GM10847 (cell line): Measurements from ENCODE around the gene IGSF21.

Experiments used
- POLR2A ChIP-seq: IDR thresholded peaks from 2 replicates; pipeline ENCODE4 v1.6.1; 2011; ENCODE audit not compliant: insufficient read length; ENCODE audit errors: extremely low read depth

Gene IGSF21

GRCh38 chr1:18089488-18089887 is 18.1 kb upstream of the IGSF21 start:
- no peak for TF ChIP-seq POLR2A

GRCh38 chr1:18090636-18091035 is 17.0 kb upstream of the IGSF21 start:
- no peak for TF ChIP-seq POLR2A

GRCh38 chr1:18091660-18092446 is 15.7 kb upstream of the IGSF21 start:
- no peak for TF ChIP-seq POLR2A

- TF ChIP-seq POLR2A = no peak
These were observed 14.4 kb upstream of the IGSF21 start for GRCh38 chr1:18093193-18093592.

- TF ChIP-seq POLR2A = no peak
These were observed 14.0 kb upstream of the IGSF21 start for GRCh38 chr1:18093646-18094045.

- no peak for TF ChIP-seq POLR2A
These were observed 13.5 kb upstream of the IGSF21 start for GRCh38 chr1:18094096-18094495.

GRCh38 chr1:18097206-18097605 is 10.4 kb upstream of the IGSF21 start:
- TF ChIP-seq POLR2A = no peak

- no peak for TF ChIP-seq POLR2A
These were observed 8.6 kb upstream of the IGSF21 start for GRCh38 chr1:18099026-18099425.

GRCh38 chr1:18100060-18100459 is 7.5 kb upstream of the IGSF21 start:
- TF ChIP-seq POLR2A = no peak

GRCh38 chr1:18100491-18101063 is 7.0 kb upstream of the IGSF21 start:
- no peak for TF ChIP-seq POLR2A

GRCh38 chr1:18101508-18101907 is 6.1 kb upstream of the IGSF21 start:
- no peak for TF ChIP-seq POLR2A

- no peak for TF ChIP-seq POLR2A
These were observed 3.7 kb upstream of the IGSF21 start for GRCh38 chr1:18103788-18104421.

GRCh38 chr1:18104546-18105100 is 3.0 kb upstream of the IGSF21 start:
- TF ChIP-seq POLR2A = no peak

- TF ChIP-seq POLR2A = no peak
These were observed 2.4 kb upstream of the IGSF21 start for GRCh38 chr1:18105196-18105595.

- no peak for TF ChIP-seq POLR2A
These were observed 880 bp downstream of the IGSF21 start for GRCh38 chr1:18108299-18109057.
